ENCODE measurements around the gene NDUFB2. TPM values are rescaled to one million over a fixed set of nuclear protein-coding genes. Genes with fewer than 3 reads are reported as not detected.
A peak's percentile ranks its signal among the peaks of the same experiment; 100 is the strongest.
"Not testable (repeated sequence)": the region's sequence is repeated elsewhere in the genome, so short reads cannot be mapped to it uniquely, and the experiment has no call there.

Gene NDUFB2
- 240 and 476 TPM in 2 replicates for total RNA-seq (2014; rRNA removed; shearing (Covaris generic))

DNA sequence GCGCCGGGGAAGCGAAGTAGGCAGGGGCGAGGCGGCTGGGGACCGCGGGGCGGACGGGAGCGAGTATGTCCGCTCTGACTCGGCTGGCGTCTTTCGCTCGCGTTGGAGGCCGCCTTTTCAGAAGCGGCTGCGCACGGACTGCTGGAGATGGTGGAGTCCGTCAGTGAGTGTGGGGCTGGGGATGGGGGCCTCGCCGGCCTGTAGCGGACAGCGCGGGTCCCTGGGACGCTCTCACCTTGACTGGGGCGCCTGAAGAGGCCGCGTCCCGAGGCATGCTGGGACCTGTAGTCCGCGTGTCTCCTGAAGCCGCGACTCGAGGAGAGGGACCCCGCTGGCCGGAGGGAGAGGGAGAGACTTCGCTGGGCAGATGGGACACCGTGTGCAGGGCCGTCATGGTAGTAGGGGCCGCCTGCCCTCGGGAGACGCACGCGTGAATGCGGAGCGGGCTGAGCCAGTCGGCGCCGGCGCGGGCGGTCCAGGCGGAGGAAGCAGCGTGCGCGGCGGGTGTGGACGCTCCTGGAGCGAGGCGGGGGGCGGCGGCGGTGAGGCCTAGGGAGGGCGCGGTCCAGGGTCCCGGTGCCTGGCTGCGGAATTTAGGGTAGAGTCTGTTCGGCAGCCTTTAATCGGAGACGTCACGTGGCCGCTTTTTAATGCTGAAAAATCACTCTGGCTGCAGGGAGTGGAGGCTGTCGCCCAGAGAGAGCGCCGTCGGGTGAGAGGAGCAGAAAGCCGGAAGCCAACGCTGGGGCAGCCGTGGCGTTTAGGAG is at the start of gene NDUFB2:
Gene NDUFB2 (plus strand): TSS at position 29 of the 767 bp plus-strand sequence. CDS start 37 bp downstream, at position 66.
- peak; percentile 89 for DNase-seq (ENCODE audit: low spot score)
- in situ Hi-C loops (cut with HindIII; ENCODE audit: low sequenced_read_pairs), result no loop called here

DNA sequence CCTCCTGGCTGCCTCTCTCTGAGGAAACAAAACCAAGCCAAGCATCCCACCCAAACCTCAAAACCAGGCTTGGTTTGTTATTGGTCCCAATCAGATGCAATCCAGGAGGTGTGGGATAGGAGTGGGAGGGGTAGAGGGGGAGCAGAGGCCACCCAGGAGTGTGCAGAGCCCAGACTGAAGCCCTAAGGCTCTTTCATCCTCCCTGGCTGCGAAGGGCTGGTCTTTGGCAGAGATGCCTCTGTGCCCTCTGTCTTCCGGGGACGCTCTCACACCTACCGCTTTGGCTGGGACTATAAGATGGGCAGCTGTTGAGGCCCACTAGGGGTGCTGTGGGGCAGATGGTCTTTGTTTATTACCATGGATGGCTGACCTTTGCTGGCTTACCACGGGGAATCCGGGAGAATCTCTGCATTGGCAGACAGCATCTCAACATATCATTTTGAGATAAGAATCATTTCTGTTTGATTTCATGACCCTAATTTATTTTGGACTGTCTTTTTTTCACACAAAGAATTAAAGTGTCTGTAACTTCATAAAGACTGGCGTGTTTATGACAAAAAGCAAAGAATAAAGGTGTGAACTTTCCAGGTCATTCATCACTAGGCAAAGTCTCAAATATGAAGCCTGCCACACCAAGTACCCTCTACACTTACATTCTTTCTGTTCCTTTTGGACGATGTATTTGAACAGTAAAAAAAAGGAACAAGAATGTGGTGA is 49.4 kb upstream of the NDUFB2 start:
- in situ Hi-C loops (cut with HindIII; ENCODE audit: low sequenced_read_pairs), result no loop called here
- peak; percentile 78 for DNase-seq (ENCODE audit: low spot score)

DNA sequence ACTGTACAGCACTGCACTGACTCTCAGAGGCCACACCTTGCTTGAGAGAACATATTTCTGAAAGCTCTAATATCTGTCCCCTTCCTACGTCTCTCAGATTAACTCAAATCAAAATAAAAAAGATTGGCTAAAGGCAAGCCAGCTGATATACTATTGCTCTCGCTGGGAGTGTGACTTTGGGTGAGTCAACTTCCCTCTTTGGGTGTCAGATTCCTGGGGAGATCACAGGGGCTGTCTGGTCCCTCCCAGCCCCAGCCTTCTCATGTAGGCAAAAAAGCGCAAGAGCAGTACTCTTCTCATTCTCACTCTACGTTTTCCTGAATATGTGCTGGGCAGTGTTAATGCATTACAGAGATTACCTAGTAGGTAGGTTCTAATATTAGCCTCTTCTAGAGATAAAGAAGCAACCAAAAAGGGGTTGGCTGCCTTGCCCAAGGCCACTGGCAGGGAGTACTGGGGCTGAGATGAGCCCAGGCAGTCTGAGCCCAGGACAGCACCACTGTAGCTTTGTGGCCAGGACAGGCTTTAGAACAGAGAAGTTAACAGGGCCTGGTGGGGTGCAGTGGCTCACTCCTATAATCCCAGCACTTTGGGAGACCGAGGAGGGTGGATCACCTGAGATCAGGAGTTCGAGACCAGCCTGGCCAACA is 46.8 kb upstream of the NDUFB2 start:
- DNase-seq (ENCODE audit: low spot score), result no peak
- in situ Hi-C loops (cut with HindIII; ENCODE audit: low sequenced_read_pairs), result no loop called here

DNA sequence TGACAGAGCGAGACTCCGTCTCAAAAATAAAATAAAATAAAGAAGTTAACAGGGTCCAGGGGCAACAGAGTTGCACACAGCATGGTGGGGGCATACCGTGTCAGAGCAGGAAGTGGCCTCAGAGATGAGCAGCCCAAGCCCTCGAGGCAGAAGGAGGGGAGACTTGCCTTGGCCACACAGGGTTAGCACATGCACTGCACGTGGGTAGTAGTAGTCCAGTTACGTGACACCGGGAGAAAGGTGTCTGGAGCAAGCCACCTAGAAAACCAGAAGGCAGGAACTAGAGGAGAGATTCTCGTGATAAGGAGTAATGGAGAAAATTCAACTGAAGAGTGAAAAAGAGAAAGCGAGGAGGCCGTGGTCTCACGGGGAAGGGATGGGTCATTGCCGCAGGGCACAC is 46.1 kb upstream of the NDUFB2 start:
- in situ Hi-C loops (cut with HindIII; ENCODE audit: low sequenced_read_pairs), result no loop called here
- no peak for DNase-seq (ENCODE audit: low spot score)

DNA sequence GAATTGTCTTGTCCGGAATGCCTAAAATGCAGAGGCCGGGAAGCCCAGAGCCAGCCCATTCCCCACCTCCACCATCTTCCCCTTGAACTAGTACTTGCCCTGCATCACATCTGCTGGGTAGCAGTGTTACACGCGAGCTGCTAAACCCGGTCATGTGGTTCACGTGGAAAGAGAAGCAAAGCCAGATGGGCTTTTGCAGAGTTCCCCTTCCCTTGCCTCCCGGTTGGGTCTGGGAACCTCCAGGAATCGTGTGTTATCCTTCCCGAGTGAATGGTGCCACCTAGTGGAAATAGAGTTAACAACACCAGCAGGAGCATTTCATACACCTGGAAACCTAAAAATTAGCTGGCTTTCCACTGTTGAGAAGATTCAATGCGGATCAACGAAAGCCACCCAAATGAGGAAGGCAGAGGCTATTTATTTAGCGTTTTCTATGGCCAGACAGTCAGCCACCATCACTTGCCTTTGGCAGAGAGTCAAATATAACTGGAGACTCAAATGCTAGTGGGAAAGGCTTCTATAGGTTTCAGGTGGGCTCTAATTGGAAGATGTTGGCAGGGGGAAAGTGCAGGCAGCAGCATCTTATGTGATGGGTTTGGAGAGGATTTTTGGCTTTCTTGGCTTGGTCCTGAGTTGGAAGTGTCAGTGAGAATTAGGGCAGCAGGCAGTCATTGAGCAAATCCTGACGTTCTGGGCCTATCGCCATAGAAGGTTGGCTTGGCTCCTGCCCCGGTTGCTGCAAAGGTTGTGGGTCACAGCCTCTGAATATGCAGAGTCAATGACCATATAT is 43.0 kb upstream of the NDUFB2 start:
- in situ Hi-C loops (cut with HindIII; ENCODE audit: low sequenced_read_pairs), result no loop called here
- peak; percentile 90 for DNase-seq (ENCODE audit: low spot score)

DNA sequence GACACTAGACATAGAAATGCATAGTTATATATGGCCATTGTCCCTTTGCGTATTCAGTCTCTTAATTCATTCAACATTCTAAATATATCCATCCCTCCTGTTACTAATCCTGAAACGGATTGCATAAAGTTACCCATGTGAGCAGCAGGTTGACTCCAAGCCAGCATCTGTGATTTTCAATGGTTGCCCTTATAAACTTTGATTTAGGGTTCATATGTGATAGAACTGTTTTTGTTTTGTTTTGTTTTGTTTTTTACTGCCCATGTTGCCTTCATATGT is 42.5 kb upstream of the NDUFB2 start:
- in situ Hi-C loops (cut with HindIII; ENCODE audit: low sequenced_read_pairs), result no loop called here
- no peak for DNase-seq (ENCODE audit: low spot score)

DNA sequence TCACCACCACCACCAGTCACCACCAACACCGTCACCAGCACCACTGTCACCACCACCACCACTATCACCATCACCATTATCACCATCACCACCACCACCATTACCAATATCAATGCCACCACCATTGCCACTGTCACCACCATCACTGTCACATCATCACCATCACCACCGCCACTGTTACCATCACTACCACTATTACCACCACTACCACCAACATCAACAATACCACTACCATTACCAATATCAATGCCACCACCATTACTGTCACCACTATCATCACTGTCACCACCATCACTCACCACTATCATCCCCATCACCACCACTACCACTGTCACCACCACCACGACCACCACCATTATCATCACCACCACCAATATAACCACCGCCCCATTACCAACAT is 41.8 kb upstream of the NDUFB2 start:
- no peak for DNase-seq (ENCODE audit: low spot score)
- in situ Hi-C loops (cut with HindIII; ENCODE audit: low sequenced_read_pairs), result no loop called here

DNA sequence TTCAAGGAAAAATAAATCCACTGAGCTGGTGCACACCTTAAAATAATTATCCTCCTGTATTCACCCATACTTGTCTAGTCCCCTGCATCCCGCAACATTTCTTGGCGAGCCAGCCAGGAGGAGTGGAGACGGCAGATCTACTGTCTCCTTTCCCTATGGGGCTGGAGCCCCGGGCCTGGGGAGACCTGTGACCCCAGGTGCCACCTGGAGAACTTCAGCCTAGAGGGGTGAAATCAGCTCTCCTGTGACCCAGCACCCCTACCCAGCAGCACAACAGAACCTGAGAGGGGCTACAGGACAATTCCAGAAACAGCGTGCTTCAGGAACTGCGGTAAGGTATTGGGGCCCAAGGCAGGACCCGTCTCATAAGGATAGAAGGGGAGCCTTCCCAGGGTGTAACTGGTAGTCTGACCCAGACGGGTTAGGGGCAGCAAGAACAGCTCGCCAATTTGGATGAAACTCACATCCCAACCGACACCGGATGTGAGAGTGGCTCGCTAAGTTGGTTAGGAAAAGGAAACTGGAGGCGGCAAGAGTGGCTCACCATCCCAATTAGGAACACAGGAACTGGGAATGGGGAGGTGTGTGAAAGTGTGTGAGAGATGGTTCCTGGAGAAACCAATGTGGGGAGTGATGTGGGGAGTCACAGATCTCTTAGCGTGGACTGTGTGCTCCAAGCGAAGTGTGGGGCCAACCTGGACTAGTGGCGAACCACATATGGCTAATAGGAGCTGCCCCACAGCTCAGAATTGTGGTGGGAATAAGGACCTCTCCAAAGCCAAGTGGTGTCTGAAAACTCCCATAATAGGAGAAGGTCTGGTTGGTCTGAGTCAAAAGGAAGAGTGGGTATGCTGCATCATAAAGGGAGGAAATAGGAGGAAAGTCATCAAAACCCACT is 40.7 kb upstream of the NDUFB2 start:
- in situ Hi-C loops (cut with HindIII; ENCODE audit: low sequenced_read_pairs), result no loop called here
- DNase-seq (ENCODE audit: low spot score), result no peak

DNA sequence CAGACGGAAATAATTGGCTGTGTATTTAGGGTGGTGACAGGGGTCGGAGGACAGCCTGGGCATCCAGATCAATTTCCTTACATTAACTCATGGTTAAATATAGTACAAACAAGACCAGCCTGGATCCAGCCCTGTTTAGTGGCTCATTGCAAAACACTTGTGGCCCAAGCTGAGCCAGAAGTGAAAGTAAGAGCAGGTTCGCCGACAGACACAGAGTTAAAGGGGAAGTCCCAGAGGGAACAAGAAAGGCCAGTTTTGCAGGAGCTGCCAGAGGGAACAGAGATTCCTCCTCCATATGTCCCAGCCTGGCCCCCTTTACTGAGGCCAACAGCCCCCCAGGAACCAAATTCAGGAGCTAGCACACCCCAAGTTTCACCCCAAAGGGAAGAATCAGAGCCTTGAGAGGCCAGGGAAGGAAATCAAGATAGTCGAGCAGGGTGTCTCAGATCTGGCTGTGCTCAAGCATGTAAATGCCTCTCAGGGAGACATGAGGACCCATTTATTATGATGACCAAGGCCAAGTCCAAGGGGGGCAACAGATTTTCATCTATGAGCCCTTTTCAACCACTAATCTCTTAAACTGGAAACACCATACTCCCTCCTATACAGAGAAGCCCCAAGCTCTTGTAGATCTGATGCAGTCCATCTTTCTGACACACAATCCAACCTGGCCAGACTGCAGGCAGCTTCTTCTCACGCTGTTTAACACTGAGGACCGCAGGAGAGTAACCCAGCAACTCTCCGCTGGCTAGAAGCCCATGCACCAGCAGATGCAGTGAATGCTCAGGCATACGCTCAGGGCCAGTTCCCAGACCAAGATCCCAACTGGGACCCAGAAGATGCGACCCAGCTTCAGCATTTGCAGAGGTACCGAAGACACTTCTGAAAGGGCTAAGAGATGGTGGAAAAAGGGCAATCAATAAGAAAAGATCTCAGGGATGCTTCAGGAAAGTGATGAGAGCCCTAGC is 39.7 kb upstream of the NDUFB2 start:
- in situ Hi-C loops (cut with HindIII; ENCODE audit: low sequenced_read_pairs), result no loop called here
- DNase-seq (ENCODE audit: low spot score), result no peak

DNA sequence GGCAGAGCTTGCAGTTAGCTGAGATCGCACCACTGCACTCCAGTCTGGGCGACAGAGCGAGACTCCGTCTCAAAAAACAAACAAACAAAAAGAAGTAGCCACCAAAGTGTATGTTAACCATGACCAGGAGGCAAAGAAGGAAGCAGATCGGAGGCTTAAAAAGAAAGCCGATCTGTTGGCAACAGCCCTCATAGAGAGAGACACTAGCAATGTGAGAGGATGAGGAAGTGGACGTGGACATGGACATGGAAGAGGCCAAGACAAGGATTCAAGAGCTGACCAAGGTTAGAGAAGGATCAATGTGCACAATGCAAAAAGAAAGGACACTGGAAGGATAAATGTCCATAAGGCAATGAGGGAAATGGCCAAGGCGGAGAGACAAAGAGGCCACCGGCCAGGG is 38.6 kb upstream of the NDUFB2 start:
- in situ Hi-C loops (cut with HindIII; ENCODE audit: low sequenced_read_pairs), result no loop called here
- no peak for DNase-seq (ENCODE audit: low spot score)

DNA sequence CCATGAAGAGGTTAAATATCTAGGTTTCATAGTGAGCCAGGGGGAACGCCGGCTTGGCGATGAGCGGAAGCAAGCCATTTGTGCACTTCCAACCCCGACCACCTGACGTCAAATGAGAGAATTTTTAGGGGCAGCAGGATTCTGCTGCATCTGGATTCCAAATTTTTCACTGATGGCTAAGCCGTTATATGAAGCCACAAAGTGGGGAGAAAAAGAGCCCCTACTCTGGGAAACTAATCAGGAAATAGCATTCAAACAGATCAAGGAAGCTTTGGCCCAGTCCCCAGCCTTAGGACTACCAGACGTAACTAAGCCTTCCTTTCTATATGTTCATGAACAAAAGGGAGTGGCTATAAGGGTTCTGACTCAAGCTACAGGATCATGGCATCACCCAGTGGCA is 36.7 kb upstream of the NDUFB2 start:
- in situ Hi-C loops (cut with HindIII; ENCODE audit: low sequenced_read_pairs), result no loop called here
- DNase-seq (ENCODE audit: low spot score), result no peak

DNA sequence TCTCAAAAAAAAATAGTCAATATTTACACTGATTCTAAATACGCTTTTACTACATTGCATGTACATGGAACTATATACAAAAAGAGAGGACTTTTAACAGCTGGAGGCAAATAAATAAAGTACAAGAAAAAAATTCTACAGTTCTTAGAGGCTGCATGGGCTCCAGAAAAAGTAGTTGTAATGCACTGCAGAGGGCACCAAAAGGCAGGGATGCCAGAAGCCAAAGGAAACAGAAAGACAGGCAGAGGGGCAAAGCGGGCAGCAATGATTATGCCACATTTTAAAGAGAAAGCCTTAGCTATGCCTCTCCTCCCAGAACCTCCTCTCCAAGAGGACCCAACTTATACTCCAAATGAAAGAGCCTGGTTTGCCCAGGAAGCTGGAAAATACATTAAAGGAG is 35.4 kb upstream of the NDUFB2 start:
- no peak for DNase-seq (ENCODE audit: low spot score)

DNA sequence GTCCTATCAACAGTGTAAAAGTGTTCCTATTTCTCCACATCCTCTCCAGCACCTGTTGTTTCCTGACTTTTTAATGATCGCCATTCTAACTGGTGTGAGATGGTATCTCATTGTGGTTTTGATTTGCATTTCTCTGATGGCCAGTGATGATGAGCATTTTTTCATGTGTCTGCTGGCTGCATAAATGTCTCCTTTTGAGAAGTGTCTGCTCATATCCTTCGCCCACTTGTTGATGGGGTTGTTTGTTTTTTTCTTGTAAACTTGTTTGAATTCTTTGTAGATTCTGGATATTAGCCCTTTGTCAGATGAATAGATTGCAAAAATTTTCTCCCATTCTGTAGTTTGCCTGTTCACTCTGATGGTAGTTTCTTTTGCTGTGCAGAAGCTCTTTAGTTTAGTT is 33.6 kb upstream of the NDUFB2 start:
- DNase-seq (ENCODE audit: low spot score); in situ Hi-C loops (cut with HindIII; ENCODE audit: low sequenced_read_pairs): not testable (repeated sequence)

More for the DNA sequence above, 35.4 kb upstream of the NDUFB2 start:
- in situ Hi-C loops (cut with HindIII; ENCODE audit: low sequenced_read_pairs), result no loop called here

DNA sequence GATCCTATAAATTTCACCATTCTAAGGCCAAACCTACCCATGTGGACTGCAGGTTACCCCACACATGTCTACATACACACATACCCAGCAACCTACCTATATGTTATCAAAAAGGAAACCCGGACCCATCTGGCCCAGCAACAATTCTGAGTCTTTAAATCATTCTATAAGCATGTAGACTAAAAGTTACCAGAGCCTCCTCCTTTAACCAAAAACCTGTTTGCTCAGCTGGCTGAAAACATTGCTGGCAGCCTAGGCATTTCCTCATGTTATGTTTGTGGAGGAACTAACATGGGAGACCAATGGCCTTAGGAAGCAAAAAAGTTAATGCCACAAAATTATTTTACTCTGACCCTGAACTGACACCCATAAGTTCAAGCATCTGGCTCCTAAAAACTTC is 29.0 kb upstream of the NDUFB2 start:
- in situ Hi-C loops (cut with HindIII; ENCODE audit: low sequenced_read_pairs), result no loop called here
- no peak for DNase-seq (ENCODE audit: low spot score)

DNA sequence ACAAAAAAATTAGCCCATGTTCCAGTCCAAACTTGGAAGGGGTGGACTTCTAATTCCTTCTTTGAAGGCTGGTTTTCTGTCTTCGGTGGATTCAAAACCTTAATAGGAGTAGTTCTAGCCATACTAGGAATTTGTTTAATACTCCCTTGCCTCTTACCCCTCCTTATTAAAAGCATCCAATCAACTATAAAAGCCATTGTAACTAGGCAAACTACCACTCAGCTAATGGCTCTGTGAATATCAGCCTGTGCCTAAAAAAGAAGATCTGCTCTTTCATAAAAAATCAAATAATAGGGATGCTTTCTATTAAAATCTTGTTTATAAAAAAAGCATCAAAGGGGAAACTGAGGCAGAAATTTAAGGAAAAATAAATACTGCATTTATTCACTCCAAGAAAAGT is 27.9 kb upstream of the NDUFB2 start:
- in situ Hi-C loops (cut with HindIII; ENCODE audit: low sequenced_read_pairs), result no loop called here
- no peak for DNase-seq (ENCODE audit: low spot score)

DNA sequence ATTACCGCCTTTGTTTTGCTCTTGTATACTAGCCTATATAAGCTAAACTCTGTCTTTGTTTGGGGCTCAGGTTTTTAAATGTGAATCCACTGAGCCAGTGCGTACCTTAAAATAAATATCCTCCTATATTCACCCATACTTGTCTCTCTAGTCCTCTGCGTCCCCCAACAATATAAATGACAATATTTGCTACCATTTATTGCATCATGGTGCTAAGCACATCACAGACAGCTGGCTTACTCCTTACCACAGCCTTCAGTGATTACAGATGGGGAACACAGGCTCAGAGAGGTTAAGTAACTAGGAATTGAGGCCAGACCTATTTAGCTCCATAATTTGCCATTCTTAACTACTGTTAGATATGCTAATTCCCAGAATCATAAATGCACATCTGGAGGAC is 27.2 kb upstream of the NDUFB2 start:
- in situ Hi-C loops (cut with HindIII; ENCODE audit: low sequenced_read_pairs), result no loop called here
- no peak for DNase-seq (ENCODE audit: low spot score)

DNA sequence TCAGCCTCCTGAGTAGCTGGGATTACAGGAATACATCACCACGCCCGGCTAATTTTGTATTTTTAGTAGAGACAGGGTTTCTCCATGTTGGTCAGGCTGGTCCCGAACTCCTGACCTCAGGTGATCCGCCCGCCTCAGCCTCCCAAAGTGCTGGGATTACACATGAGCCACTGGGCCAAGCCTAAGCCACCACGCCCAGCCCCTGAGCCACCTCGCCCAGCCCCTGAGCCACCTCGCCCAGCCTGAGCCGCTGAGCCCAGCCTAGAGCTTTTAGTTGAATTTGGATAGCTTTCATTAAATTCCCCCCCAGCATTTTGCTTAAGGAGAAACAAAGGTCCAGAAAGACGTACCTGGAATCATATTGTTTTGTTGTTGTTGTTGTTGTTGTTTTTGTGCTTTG is 26.6 kb upstream of the NDUFB2 start:
- DNase-seq (ENCODE audit: low spot score); in situ Hi-C loops (cut with HindIII; ENCODE audit: low sequenced_read_pairs): not testable (repeated sequence)
